HCT116 (cell line): ENCODE measurements around the gene LOXHD1. TPM values are rescaled to one million over a fixed set of nuclear protein-coding genes. Genes with fewer than 3 reads are reported as not detected.

Source experiments
- ATAC-seq: fragments of 200-7000 bp; cut with Tn5 transposase; 2 replicates; pipeline ENCODE4 v1.9.1; 2020; ENCODE audit warnings: mild to moderate bottlenecking, moderate library complexity
- BruUV-seq: library from RNA; stranded (reverse); fragments of 400-500 nt; replicated peaks from 2 replicates; lab custom pipeline; 2021; lab: Mats Ljungman, UMichigan
- CTCF ChIA-PET: fragments of 300-600 bp; sonication (Branson Sonifier 250); formaldehyde crosslinking; loops from one replicate; lab custom pipeline; 2021; ENCODE audit warnings: antibody characterized with exemption; lab: Charles Lee
- POLR2A ChIA-PET: fragments of 300-600, 350-600 bp; sonication (Branson Sonifier 250); formaldehyde crosslinking; loops from one replicate; lab custom pipeline; 2021; ENCODE audit warnings: antibody characterized with exemption; lab: Charles Lee
- RAD21 ChIA-PET, 2 experiments: fragments of 300-600 bp; sonication (Branson Sonifier 250); formaldehyde crosslinking; loops; one replicate each; lab custom pipeline; 2023; ENCODE audit warnings: low total read pairs in 2 of 2; ENCODE audit not compliant: uncharacterized antibody in 2 of 2, unreplicated experiment in 2 of 2, low non-redundant PET in 1 of 2; lab: Charles Lee
- DNase-seq: peaks from one replicate; pipeline ENCODE4 v3.0.0-alpha.2; 2010; ENCODE audit warnings: low read depth, low spot score
- H2AFZ ChIP-seq: fragments of 200-600 bp; shearing (Covaris generic), sonication (generic); 2 replicates; pipeline ENCODE4 v1.6.1; 2017; ENCODE audit warnings: low read depth, mixed run types, mixed read lengths, antibody characterized with exemption, low read length; ENCODE audit not compliant: poor library complexity, severe bottlenecking
- H3K27ac ChIP-seq: 2 replicates; pipeline ENCODE4 v1.5.1; 2012; ENCODE audit warnings: low read depth, low read length
- H3K27me3 ChIP-seq: fragments of 200-600 bp; sonication (generic); 2 replicates; pipeline ENCODE4 v1.6.1; 2016; ENCODE audit warnings: mixed run types, low read length, mixed read lengths; ENCODE audit not compliant: insufficient read depth
- H3K36me3 ChIP-seq, 2 experiments: fragments of 200-500 bp in 1 of 2; fragments of 200-600 bp in 1 of 2; sonication (Bioruptor generic) in 1 of 2; sonication (generic) in 1 of 2; 2 replicates each; pipeline versions ENCODE4 v1.5.1 to v1.6.1; 2014 to 2016; ENCODE audit warnings: low read length in 2 of 2, inconsistent platforms in 1 of 2, mixed read lengths in 1 of 2, mixed run types in 1 of 2; ENCODE audit not compliant: insufficient read depth in 2 of 2, control insufficient read depth in 1 of 2
- H3K4me1 ChIP-seq, 2 experiments: fragments of 200-600 bp in 1 of 2; sonication (generic) in 1 of 2; 2 replicates each; pipeline versions ENCODE4 v1.5.1 to v1.6.1; 2012 to 2017; ENCODE audit warnings: low read length in 2 of 2, inconsistent platforms in 1 of 2, mild to moderate bottlenecking in 1 of 2, mixed read lengths in 1 of 2, mixed run types in 1 of 2, moderate library complexity in 1 of 2; ENCODE audit not compliant: insufficient read depth in 2 of 2, control insufficient read depth in 1 of 2
- H3K4me2 ChIP-seq: fragments of 200-600 bp; sonication (generic); 2 replicates; pipeline ENCODE4 v1.6.1; 2017; ENCODE audit warnings: mixed run types, low read length, mixed read lengths
- H3K4me3 ChIP-seq, 2 experiments: fragments of 200-600 bp in 1 of 2; sonication (generic) in 1 of 2; replicated peaks in 1 of 2; 2 replicates each; pipeline ENCODE4 v1.5.1; 2011 to 2016; ENCODE audit warnings: low read length in 2 of 2, control low read depth in 1 of 2, low read depth in 1 of 2, mild to moderate bottlenecking in 1 of 2, mixed read lengths in 1 of 2, mixed run types in 1 of 2
- H3K79me2 ChIP-seq: fragments of 200-600 bp; sonication (generic); 2 replicates; pipeline ENCODE4 v1.6.1; 2017; ENCODE audit warnings: mild to moderate bottlenecking, mixed run types, low read length, moderate library complexity, mixed read lengths; ENCODE audit not compliant: insufficient read depth
- H3K9ac ChIP-seq: fragments of 200-600 bp; sonication (generic); 2 replicates; pipeline ENCODE4 v1.6.1; 2016; ENCODE audit warnings: low read length, mixed read lengths
- H3K9me2 ChIP-seq: fragments of 200-600 bp; sonication (generic), shearing (Covaris generic); 2 replicates; pipeline ENCODE4 v1.6.1; 2017; ENCODE audit warnings: mixed run types, mild to moderate bottlenecking, moderate library complexity; ENCODE audit not compliant: insufficient read depth
- H3K9me3 ChIP-seq, 2 experiments: fragments of 200-500 bp in 1 of 2; fragments of 200-600 bp in 1 of 2; sonication (Bioruptor generic) in 1 of 2; sonication (generic) in 1 of 2; 2 replicates each; pipeline ENCODE4 v1.6.1; 2014 to 2017; ENCODE audit warnings: low read length in 2 of 2, mixed read lengths in 2 of 2, inconsistent platforms in 1 of 2, low read depth in 1 of 2, mild to moderate bottlenecking in 1 of 2, mixed run types in 1 of 2, moderate library complexity in 1 of 2; ENCODE audit not compliant: control insufficient read depth in 1 of 2, insufficient read depth in 1 of 2
- H4K20me1 ChIP-seq: fragments of 200-600 bp; sonication (generic), shearing (Covaris generic); 2 replicates; pipeline ENCODE4 v1.6.1; 2017; ENCODE audit warnings: mixed run types, mild to moderate bottlenecking, moderate library complexity; ENCODE audit not compliant: insufficient read depth
- CBX3 ChIP-seq: IDR thresholded peaks from 2 replicates; pipeline ENCODE4 v1.6.1; 2012; ENCODE audit warnings: low read depth
- CEBPB ChIP-seq: IDR thresholded peaks from 2 replicates; pipeline ENCODE4 v1.6.1; 2012; ENCODE audit warnings: low read depth
- EZH2phosphoT487 ChIP-seq: fragments of 200-600 bp; IDR thresholded peaks from 2 replicates; pipeline ENCODE4 v1.6.1; 2018; ENCODE audit warnings: antibody characterized with exemption, borderline replicate concordance
- FOSL1 ChIP-seq: IDR thresholded peaks from 2 replicates; pipeline ENCODE4 v1.6.1; 2012; ENCODE audit warnings: low read depth
- JUND ChIP-seq: IDR thresholded peaks from 2 replicates; pipeline ENCODE4 v1.6.1; 2012
- POLR2AphosphoS5 ChIP-seq: IDR thresholded peaks from 2 replicates; pipeline ENCODE4 v1.6.1; 2011; ENCODE audit warnings: mild to moderate bottlenecking, low read depth, low read length, moderate library complexity
- SP1 ChIP-seq: IDR thresholded peaks from 2 replicates; pipeline ENCODE4 v1.6.1; 2012; ENCODE audit warnings: low read depth
- TCF7L2 ChIP-seq: IDR thresholded peaks from 2 replicates; pipeline ENCODE4 v1.7.0; 2011; ENCODE audit warnings: borderline replicate concordance, inconsistent platforms; ENCODE audit not compliant: insufficient read depth, insufficient read length; ENCODE audit errors: extremely low read depth
- YY1 ChIP-seq: IDR thresholded peaks from 2 replicates; pipeline ENCODE4 v1.6.1; 2011; ENCODE audit warnings: low read length, low read depth, moderate library complexity, mild to moderate bottlenecking; ENCODE audit not compliant: insufficient replicate concordance; ENCODE audit errors: extremely low read depth
- intact Hi-C: fragments of 100-400 bp; cut with micrococcal nuclease; formaldehyde crosslinking; loops from 2 replicates; pipeline ENCODE4 v1.10.0; 2022
- total RNA-seq: library from RNA; stranded (reverse); gene quantifications from one replicate; pipeline ENCODE4 v1.2.1, GENCODE V29; 2021; ENCODE audit not compliant: unreplicated experiment
- TF ChIP-seq, protein P1 (sequence below), 3 experiments: fragments of 200-600 bp in 1 of 3; sonication (generic) in 1 of 3; IDR thresholded peaks in 2 of 3; conservative IDR thresholded peaks in 1 of 3; 2 replicates each; pipeline ENCODE4 v1.5.1; 2012 to 2017; ENCODE audit warnings: low read depth in 2 of 3, low read length in 2 of 3, antibody characterized with exemption in 1 of 3, borderline replicate concordance in 1 of 3, control low read depth in 1 of 3, mild to moderate bottlenecking in 1 of 3, mixed read lengths in 1 of 3, mixed run types in 1 of 3, moderate library complexity in 1 of 3; ENCODE audit not compliant: insufficient read depth in 1 of 3
- TF ChIP-seq, protein P2 (sequence below): IDR thresholded peaks from 2 replicates; pipeline ENCODE4 v1.6.1; 2012

Gene LOXHD1
- total RNA-seq, 1 experiment from 2014 or later: not detected

DNA sequence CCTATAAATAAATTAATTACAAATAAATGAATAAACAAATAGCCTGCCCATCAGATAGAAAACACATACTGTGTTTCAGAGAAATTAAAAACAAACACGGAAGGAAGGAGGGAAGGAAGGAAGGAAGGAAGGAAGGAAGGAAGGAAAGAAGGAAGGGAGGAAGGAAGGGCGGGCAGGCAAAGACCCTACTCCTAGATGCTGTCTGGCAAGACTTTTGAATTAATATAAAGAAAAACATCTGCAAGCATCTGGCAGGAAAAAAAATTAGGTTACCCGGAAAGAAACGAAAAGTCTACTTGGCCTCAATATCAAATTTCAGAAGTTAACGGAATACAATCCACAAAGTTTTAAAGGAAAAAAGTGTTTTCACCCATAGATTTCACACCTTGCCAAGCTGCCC is 49.1 kb downstream of the LOXHD1 start:
- no peaks in the 10 kb centered on the region for H4K20me1 ChIP-seq
- H3K27me3 ChIP-seq: peaks cover 48% of the 10 kb centered on the region
- no peaks in the 10 kb centered on the region for H3K9me2 ChIP-seq
- no peaks in the 10 kb centered on the region for H3K9me3 ChIP-seq
- no TSS peak for BruUV-seq
- DNase-seq (no peak), ATAC-seq (no peak)
- H3K4me2 ChIP-seq: no peak overlapping the region
- RAD21 ChIA-PET: no interaction called here
- H3K36me3 ChIP-seq: no peaks in the 10 kb centered on the region
- intact Hi-C loops: no loop called here
- CTCF ChIA-PET: interaction anchor here (0.8 kb wide), 1 partner anchor 50 kb away, joined by 3 read pairs; no protein-coding TSS in a partner anchor
- no peaks in the 10 kb centered on the region for H3K4me1 ChIP-seq
- H3K79me2 ChIP-seq: no peaks in the 10 kb centered on the region
- no peak overlapping the region for H3K9ac ChIP-seq
- POLR2A ChIA-PET: no interaction called here
- TF ChIP-seq SP1 (no peak), JUND (no peak), EZH2phosphoT487 (no peak), FOSL1 (no peak), YY1 (no peak), TCF7L2 (no peak), CBX3 (no peak), CEBPB (no peak), POLR2AphosphoS5 (no peak)
- TF ChIP-seq, protein P1, sequence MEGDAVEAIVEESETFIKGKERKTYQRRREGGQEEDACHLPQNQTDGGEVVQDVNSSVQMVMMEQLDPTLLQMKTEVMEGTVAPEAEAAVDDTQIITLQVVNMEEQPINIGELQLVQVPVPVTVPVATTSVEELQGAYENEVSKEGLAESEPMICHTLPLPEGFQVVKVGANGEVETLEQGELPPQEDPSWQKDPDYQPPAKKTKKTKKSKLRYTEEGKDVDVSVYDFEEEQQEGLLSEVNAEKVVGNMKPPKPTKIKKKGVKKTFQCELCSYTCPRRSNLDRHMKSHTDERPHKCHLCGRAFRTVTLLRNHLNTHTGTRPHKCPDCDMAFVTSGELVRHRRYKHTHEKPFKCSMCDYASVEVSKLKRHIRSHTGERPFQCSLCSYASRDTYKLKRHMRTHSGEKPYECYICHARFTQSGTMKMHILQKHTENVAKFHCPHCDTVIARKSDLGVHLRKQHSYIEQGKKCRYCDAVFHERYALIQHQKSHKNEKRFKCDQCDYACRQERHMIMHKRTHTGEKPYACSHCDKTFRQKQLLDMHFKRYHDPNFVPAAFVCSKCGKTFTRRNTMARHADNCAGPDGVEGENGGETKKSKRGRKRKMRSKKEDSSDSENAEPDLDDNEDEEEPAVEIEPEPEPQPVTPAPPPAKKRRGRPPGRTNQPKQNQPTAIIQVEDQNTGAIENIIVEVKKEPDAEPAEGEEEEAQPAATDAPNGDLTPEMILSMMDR (IDR thresholded peaks at IDR 0.05 in 2 of 3, conservative IDR thresholded peaks at IDR 0.05 in 1 of 3; ENCODE audit: borderline replicate concordance in 1 of 3, insufficient read depth in 1 of 3, low read depth in 2 of 3, low read length in 2 of 3): no peak
- TF ChIP-seq, protein P2, sequence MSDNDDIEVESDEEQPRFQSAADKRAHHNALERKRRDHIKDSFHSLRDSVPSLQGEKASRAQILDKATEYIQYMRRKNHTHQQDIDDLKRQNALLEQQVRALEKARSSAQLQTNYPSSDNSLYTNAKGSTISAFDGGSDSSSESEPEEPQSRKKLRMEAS: no peak
- H3K27ac ChIP-seq: no peak overlapping the region
- H3K4me3 ChIP-seq: no peak overlapping the region
- no peak overlapping the region for H2AFZ ChIP-seq
